Activated naive CD8-positive, alpha-beta T cell treated with anti-CD3 and anti-CD28 coated beads, Interleukin-2, amount 50 U/mL, for 16 hours (primary cell): ENCODE results near the gene TSEN34.
"Not testable (repeated sequence)": the region's sequence is repeated elsewhere in the genome, so short reads cannot be mapped to it uniquely, and the experiment has no call there.

Experiments
- DNase-seq: peaks from one replicate; pipeline ENCODE4 v3.0.0-alpha.2; 2020; ENCODE audit warnings: low read depth, low spot score

TSEN34 gene

GRCh38 chr19:54207983-54208783 is 17.1 kb downstream of the TSEN34 start:
- DNase-seq, result no peak

- DNase-seq, result no peak
Observed at GRCh38 chr19:54208784-54209057, 17.6 kb downstream of the TSEN34 start.

- no peak for DNase-seq
Observed at GRCh38 chr19:54209058-54209810, 18.1 kb downstream of the TSEN34 start.

GRCh38 chr19:54209811-54210494 is 18.8 kb downstream of the TSEN34 start:
- no peak for DNase-seq

GRCh38 chr19:54211235-54211634 is 20.1 kb downstream of the TSEN34 start:
- no peak for DNase-seq

GRCh38 chr19:54214217-54214616 is 23.1 kb downstream of the TSEN34 start:
- not testable (repeated sequence) for DNase-seq

- DNase-seq, result not testable (repeated sequence)
Observed at GRCh38 chr19:54214734-54215133, 23.6 kb downstream of the TSEN34 start.

GRCh38 chr19:54216869-54217268 is 25.8 kb downstream of the TSEN34 start:
- no peak for DNase-seq

- not testable (repeated sequence) for DNase-seq
Observed at GRCh38 chr19:54217517-54218247, 26.6 kb downstream of the TSEN34 start.

GRCh38 chr19:54218259-54218658 is 27.2 kb downstream of the TSEN34 start:
- DNase-seq, result no peak

- DNase-seq, result no peak
Observed at GRCh38 chr19:54218960-54219661, 28.0 kb downstream of the TSEN34 start.

GRCh38 chr19:54219702-54220101 is 28.6 kb downstream of the TSEN34 start:
- not testable (repeated sequence) for DNase-seq

GRCh38 chr19:54221947-54222346 is 30.8 kb downstream of the TSEN34 start:
- not testable (repeated sequence) for DNase-seq

GRCh38 chr19:54222474-54223276 is 31.6 kb downstream of the TSEN34 start, which contains the start of gene LILRB3:
TSS of gene LILRB3 (minus strand) at chr19:54223007. CDS start at chr19:54222976, 31 bp downstream.
- DNase-seq, result not testable (repeated sequence)

- not testable (repeated sequence) for DNase-seq
Observed at GRCh38 chr19:54223277-54223936, 32.3 kb downstream of the TSEN34 start.

- DNase-seq, result not testable (repeated sequence)
Observed at GRCh38 chr19:54223937-54224281, 32.8 kb downstream of the TSEN34 start.

- not testable (repeated sequence) for DNase-seq
Observed at GRCh38 chr19:54224619-54225018, 33.5 kb downstream of the TSEN34 start.

- DNase-seq, result no peak
Observed at GRCh38 chr19:54229146-54229545, 38.0 kb downstream of the TSEN34 start.

- no peak for DNase-seq
Observed at GRCh38 chr19:54230031-54230430, 38.9 kb downstream of the TSEN34 start.
